HG03439 (cell line): Measurements from ENCODE around the gene SORCS1.

Source experiments
- ATAC-seq: cut with Tn5 transposase; IDR thresholded peaks from one replicate; pipeline ENCODE4 v1.9.1; 2021; ENCODE audit warnings: mild to moderate bottlenecking, moderate library complexity; ENCODE audit not compliant: unreplicated experiment

SORCS1 gene

GRCh38 chr10:107118866-107119265 lies 45.6 kb downstream of the SORCS1 start:
- no peak for ATAC-seq

- no peak for ATAC-seq
Measured at GRCh38 chr10:107104026-107104652, 60.4 kb downstream of the SORCS1 start.

- no peak for ATAC-seq
Measured at GRCh38 chr10:107103174-107104025, 61.1 kb downstream of the SORCS1 start.

- no peak for ATAC-seq
Measured at GRCh38 chr10:107098326-107098725, 66.2 kb downstream of the SORCS1 start.

- no peak for ATAC-seq
Measured at GRCh38 chr10:107094824-107095522, 69.5 kb downstream of the SORCS1 start.

GRCh38 chr10:107092321-107092720 lies 72.2 kb downstream of the SORCS1 start:
- ATAC-seq: no peak

GRCh38 chr10:107091126-107091525 lies 73.4 kb downstream of the SORCS1 start:
- ATAC-seq: no peak

GRCh38 chr10:107085665-107086525 lies 78.6 kb downstream of the SORCS1 start:
- no peak for ATAC-seq

GRCh38 chr10:107083388-107084009 lies 81.0 kb downstream of the SORCS1 start:
- no peak for ATAC-seq

- no peak for ATAC-seq
Measured at GRCh38 chr10:107081644-107082043, 82.9 kb downstream of the SORCS1 start.

- no peak for ATAC-seq
Measured at GRCh38 chr10:107075117-107075516, 89.4 kb downstream of the SORCS1 start.

GRCh38 chr10:107072786-107073185 lies 91.7 kb downstream of the SORCS1 start:
- ATAC-seq: no peak

- no peak for ATAC-seq
Measured at GRCh38 chr10:107072028-107072427, 92.5 kb downstream of the SORCS1 start.

GRCh38 chr10:107071301-107071700 lies 93.2 kb downstream of the SORCS1 start:
- ATAC-seq: no peak

GRCh38 chr10:107067843-107068242 lies 96.7 kb downstream of the SORCS1 start:
- no peak for ATAC-seq

GRCh38 chr10:107064075-107064474 lies 100.4 kb downstream of the SORCS1 start:
- ATAC-seq: no peak

GRCh38 chr10:107059872-107060271 lies 104.6 kb downstream of the SORCS1 start:
- ATAC-seq: no peak

GRCh38 chr10:107059068-107059804 lies 105.3 kb downstream of the SORCS1 start:
- no peak for ATAC-seq

GRCh38 chr10:107058331-107058730 lies 106.2 kb downstream of the SORCS1 start:
- no peak for ATAC-seq

GRCh38 chr10:107056182-107056581 lies 108.3 kb downstream of the SORCS1 start:
- no peak for ATAC-seq
